NT2/D1 (cell line): ENCODE measurements around the gene WDR12.
A peak's percentile ranks its signal among the peaks of the same experiment; 100 is the strongest.
"Not testable (repeated sequence)": the region's sequence is repeated elsewhere in the genome, so short reads cannot be mapped to it uniquely, and the experiment has no call there.

Experiments used
- DNase-seq: peaks from one replicate; pipeline ENCODE4 v3.0.0-alpha.2; 2011; ENCODE audit warnings: low read depth, low spot score
- H3K27me3 ChIP-seq: 2 replicates; pipeline ENCODE4 v1.6.0; 2011; ENCODE audit warnings: mild to moderate bottlenecking; ENCODE audit not compliant: insufficient read length, insufficient read depth
- H3K36me3 ChIP-seq: 2 replicates; pipeline ENCODE4 v1.6.1; 2011; ENCODE audit warnings: mild to moderate bottlenecking, low read length, mixed read lengths; ENCODE audit not compliant: insufficient read depth, insufficient read length
- H3K4me1 ChIP-seq: 2 replicates; pipeline ENCODE4 v1.5.1; 2011; ENCODE audit not compliant: insufficient read depth, insufficient read length
- H3K4me3 ChIP-seq: 2 replicates; pipeline ENCODE4 v1.5.1; 2011; ENCODE audit warnings: low read depth; ENCODE audit not compliant: insufficient read length
- H3K9ac ChIP-seq: 2 replicates; pipeline ENCODE4 v1.6.0; 2011; ENCODE audit warnings: low read depth; ENCODE audit not compliant: insufficient read length
- H3K9me3 ChIP-seq: 2 replicates; pipeline ENCODE4 v1.5.1; 2011; ENCODE audit warnings: mild to moderate bottlenecking, low read length; ENCODE audit not compliant: insufficient read depth
- SUZ12 ChIP-seq: IDR thresholded peaks from 2 replicates; pipeline ENCODE4 v1.6.1; 2011; ENCODE audit not compliant: insufficient read length, insufficient read depth; ENCODE audit errors: extremely low read depth
- YY1 ChIP-seq: IDR thresholded peaks from 2 replicates; pipeline ENCODE4 v1.6.1; 2011; ENCODE audit not compliant: insufficient read length, insufficient read depth
- ZNF274 ChIP-seq: IDR thresholded peaks from 2 replicates; pipeline ENCODE4 v1.6.1; 2011; ENCODE audit warnings: mild to moderate bottlenecking, low read depth, low read length

Gene WDR12

GRCh38 chr2:202941771-202942170 is 30.3 kb upstream of the WDR12 start:
- Histone ChIP-seq H3K4me3 (no peak overlapping the region), H3K9ac (no peak overlapping the region), H3K9me3 (peaks cover 6% of the 10 kb centered on the region; the same call in 1 of the 2 replicates), H3K4me1 (no peaks in the 10 kb centered on the region), H3K27me3 (no peaks in the 10 kb centered on the region), H3K36me3 (no peaks in the 10 kb centered on the region)
- no peak for TF ChIP-seq ZNF274
- no peak for DNase-seq

- H3K9ac ChIP-seq: no peak overlapping the region
- no peaks in the 10 kb centered on the region for H3K4me1 ChIP-seq
- no peaks in the 10 kb centered on the region for H3K27me3 ChIP-seq
- TF ChIP-seq ZNF274 (no peak), YY1 (no peak), SUZ12 (no peak)
- H3K9me3 ChIP-seq: no peaks in the 10 kb centered on the region
- DNase-seq: no peak
- H3K36me3 ChIP-seq: no peaks in the 10 kb centered on the region
- no peak overlapping the region for H3K4me3 ChIP-seq
These were observed 27.5 kb upstream of the WDR12 start for GRCh38 chr2:202938960-202939359.

GRCh38 chr2:202934456-202934855 is 23.0 kb upstream of the WDR12 start:
- H3K27me3 ChIP-seq: no peaks in the 10 kb centered on the region
- H3K4me1 ChIP-seq: peaks cover 12% of the 10 kb centered on the region
- H3K9me3 ChIP-seq: peaks cover 6% of the 10 kb centered on the region; the same call in 1 of the 2 replicates
- H3K4me3 ChIP-seq: no peak overlapping the region
- no peak overlapping the region for H3K9ac ChIP-seq
- no peak for DNase-seq
- TF ChIP-seq ZNF274 (no peak), YY1 (no peak), SUZ12 (no peak)
- no peaks in the 10 kb centered on the region for H3K36me3 ChIP-seq

GRCh38 chr2:202933958-202934357 is 22.5 kb upstream of the WDR12 start:
- H3K4me1 ChIP-seq: peaks cover 12% of the 10 kb centered on the region
- no peak for DNase-seq
- peaks cover 6% of the 10 kb centered on the region; the same call in 1 of the 2 replicates for H3K9me3 ChIP-seq
- no peak overlapping the region for H3K4me3 ChIP-seq
- H3K36me3 ChIP-seq: no peaks in the 10 kb centered on the region
- H3K9ac ChIP-seq: no peak overlapping the region
- no peak for TF ChIP-seq SUZ12
- TF ChIP-seq ZNF274: no peak
- no peak for TF ChIP-seq YY1
- H3K27me3 ChIP-seq: no peaks in the 10 kb centered on the region

GRCh38 chr2:202933139-202933510 is 21.7 kb upstream of the WDR12 start:
- Histone ChIP-seq H3K4me3 (no peak overlapping the region), H3K9ac (no peak overlapping the region), H3K36me3 (no peaks in the 10 kb centered on the region), H3K27me3 (no peaks in the 10 kb centered on the region), H3K9me3 (peaks cover 6% of the 10 kb centered on the region; the same call in 1 of the 2 replicates), H3K4me1 (peaks cover 12% of the 10 kb centered on the region)
- no peak for TF ChIP-seq SUZ12
- TF ChIP-seq ZNF274: no peak
- TF ChIP-seq YY1: no peak
- DNase-seq: no peak

- H3K36me3 ChIP-seq: no peaks in the 10 kb centered on the region
- H3K27me3 ChIP-seq: no peaks in the 10 kb centered on the region
- no peak for DNase-seq
- TF ChIP-seq YY1: no peak
- TF ChIP-seq ZNF274: no peak
- no peak for TF ChIP-seq SUZ12
- no peak overlapping the region for H3K4me3 ChIP-seq
- H3K9me3 ChIP-seq: peaks cover 6% of the 10 kb centered on the region; the same call in 1 of the 2 replicates
- peaks cover 12% of the 10 kb centered on the region for H3K4me1 ChIP-seq
- no peak overlapping the region for H3K9ac ChIP-seq
These were observed 21.1 kb upstream of the WDR12 start for GRCh38 chr2:202932425-202933138.

GRCh38 chr2:202918860-202919259 is 7.4 kb upstream of the WDR12 start:
- Histone ChIP-seq H3K27me3 (no peaks in the 10 kb centered on the region), H3K4me3 (no peak overlapping the region), H3K9ac (no peak overlapping the region), H3K36me3 (no peaks in the 10 kb centered on the region), H3K9me3 (no peaks in the 10 kb centered on the region), H3K4me1 (no peaks in the 10 kb centered on the region)
- TF ChIP-seq SUZ12: no peak
- no peak for TF ChIP-seq YY1
- no peak for TF ChIP-seq ZNF274
- DNase-seq: no peak

GRCh38 chr2:202912342-202913201 is 1.1 kb upstream of the WDR12 start:
- not testable (repeated sequence) for H3K4me1 ChIP-seq, DNase-seq, H3K27me3 ChIP-seq, H3K36me3 ChIP-seq, H3K9me3 ChIP-seq
- Histone ChIP-seq H3K4me3 (peak overlapping the region; percentile 87), H3K9ac (peak overlapping the region; percentile 61)
